Neural cell (in vitro differentiated cells): ENCODE results near the gene TSFM. TPM values are rescaled to one million over a fixed set of nuclear protein-coding genes. Genes with fewer than 3 reads are reported as not detected.
"Not testable (repeated sequence)": the region's sequence is repeated elsewhere in the genome, so short reads cannot be mapped to it uniquely, and the experiment has no call there.

ENCODE experiments used
- H2AFZ ChIP-seq: fragments of 200-600, 300-800 bp; sonication (generic), shearing (Covaris generic); 2 replicates; pipeline ENCODE4 v1.6.0; 2014; ENCODE audit warnings: low read depth, mild to moderate bottlenecking, antibody characterized with exemption, low read length, moderate library complexity
- H3F3A ChIP-seq: fragments of 200-600 bp; shearing (Covaris generic); 2 replicates; pipeline ENCODE4 v1.6.1; 2016; ENCODE audit warnings: mild to moderate bottlenecking, moderate library complexity, mixed read lengths, antibody characterized with exemption, low read length; ENCODE audit not compliant: insufficient read depth, poor library complexity, severe bottlenecking
- H3K27ac ChIP-seq: fragments of 200-600, 300-800 bp; sonication (generic), shearing (Covaris generic); 2 replicates; pipeline ENCODE4 v1.5.1; 2014; ENCODE audit warnings: mild to moderate bottlenecking, low read length, moderate library complexity
- H3K27me3 ChIP-seq: fragments of 300-800, 200-600 bp; sonication (generic), shearing (Covaris generic); 2 replicates; pipeline ENCODE4 v1.6.0; 2014; ENCODE audit warnings: mild to moderate bottlenecking, low read depth, low read length, moderate library complexity; ENCODE audit not compliant: insufficient read depth
- H3K36me3 ChIP-seq: fragments of 300-800, 200-600 bp; sonication (generic), shearing (Covaris generic); 2 replicates; pipeline ENCODE4 v1.5.1; 2014; ENCODE audit warnings: mild to moderate bottlenecking, antibody characterized with exemption, low read length, moderate library complexity; ENCODE audit not compliant: insufficient read depth
- H3K4me2 ChIP-seq: fragments of 300-800, 200-600 bp; sonication (generic), shearing (Covaris generic); 2 replicates; pipeline ENCODE4 v1.6.0; 2014; ENCODE audit warnings: mild to moderate bottlenecking, low read length
- H3K4me3 ChIP-seq: fragments of 300-800, 200-600 bp; sonication (generic), shearing (Covaris generic); 2 replicates; pipeline ENCODE4 v1.5.1; 2014; ENCODE audit warnings: mild to moderate bottlenecking, low read length, moderate library complexity
- H3K79me2 ChIP-seq: fragments of 200-600 bp; shearing (Covaris generic); replicated peaks from 2 replicates; pipeline ENCODE4 v1.6.0; 2014; ENCODE audit warnings: mild to moderate bottlenecking, low read length, moderate library complexity; ENCODE audit not compliant: insufficient read depth
- H3K9ac ChIP-seq: fragments of 300-800, 200-600 bp; sonication (generic), shearing (Covaris generic); 2 replicates; pipeline ENCODE4 v1.6.1; 2016; ENCODE audit warnings: mild to moderate bottlenecking, low read length, mixed read lengths
- H3K9me2 ChIP-seq: fragments of 200-600 bp; shearing (Covaris generic); 2 replicates; pipeline ENCODE4 v1.6.1; 2016; ENCODE audit warnings: mild to moderate bottlenecking, low read length, mixed read lengths; ENCODE audit not compliant: insufficient read depth
- H3K9me3 ChIP-seq: fragments of 200-600, 300-800 bp; sonication (generic), shearing (Covaris generic); 2 replicates; pipeline ENCODE4 v1.6.1; 2016; ENCODE audit warnings: mild to moderate bottlenecking, mixed run types, low read length, moderate library complexity, mixed read lengths
- H4K20me1 ChIP-seq: fragments of 200-600 bp; shearing (Covaris generic); 2 replicates; pipeline ENCODE4 v1.6.1; 2016; ENCODE audit warnings: mild to moderate bottlenecking, mixed run types; ENCODE audit not compliant: insufficient read depth
- CTCF ChIP-seq: fragments of 450-650 bp; IDR thresholded peaks from 2 replicates; pipeline ENCODE4 v1.5.1; 2014; ENCODE audit warnings: antibody characterized with exemption, mild to moderate bottlenecking, moderate library complexity; ENCODE audit not compliant: poor library complexity, severe bottlenecking
- EP300 ChIP-seq: fragments of 450-650 bp; conservative IDR thresholded peaks from 2 replicates; pipeline ENCODE4 v1.6.1; 2014; ENCODE audit warnings: antibody characterized with exemption, mild to moderate bottlenecking, moderate library complexity; ENCODE audit not compliant: poor library complexity, severe bottlenecking
- EZH2 ChIP-seq: fragments of 200-600, 300-800 bp; shearing (Covaris generic), sonication (generic); IDR thresholded peaks from 2 replicates; pipeline ENCODE4 v1.6.1; 2014; ENCODE audit warnings: antibody characterized with exemption, low read length, borderline replicate concordance, mild to moderate bottlenecking; ENCODE audit not compliant: insufficient read depth, poor library complexity, severe bottlenecking
- MXI1 ChIP-seq: fragments of 450-650 bp; conservative IDR thresholded peaks from 2 replicates; pipeline ENCODE4 v1.6.1; 2014; ENCODE audit warnings: antibody characterized with exemption, mild to moderate bottlenecking; ENCODE audit not compliant: poor library complexity, severe bottlenecking
- POLR2AphosphoS5 ChIP-seq: IDR thresholded peaks from 2 replicates; pipeline ENCODE4 v1.6.1; 2012
- SMC3 ChIP-seq: fragments of 450-650 bp; conservative IDR thresholded peaks from 2 replicates; pipeline ENCODE4 v1.6.1; 2014; ENCODE audit warnings: antibody characterized with exemption, mild to moderate bottlenecking, moderate library complexity; ENCODE audit not compliant: poor library complexity
- TAF1 ChIP-seq: IDR thresholded peaks from 2 replicates; pipeline ENCODE4 v1.6.1; 2012; ENCODE audit warnings: low read depth
- polyA plus RNA-seq: library from polyadenylated mRNA; depleted of rRNA; stranded (reverse); fragments of >200 nt; gene quantifications from 2 replicates; pipeline ENCODE4 v1.2.3, GENCODE V29; 2014

Gene TSFM
- polyA plus RNA-seq, 1 donor from 2014 or later = 37.8 TPM

DNA sequence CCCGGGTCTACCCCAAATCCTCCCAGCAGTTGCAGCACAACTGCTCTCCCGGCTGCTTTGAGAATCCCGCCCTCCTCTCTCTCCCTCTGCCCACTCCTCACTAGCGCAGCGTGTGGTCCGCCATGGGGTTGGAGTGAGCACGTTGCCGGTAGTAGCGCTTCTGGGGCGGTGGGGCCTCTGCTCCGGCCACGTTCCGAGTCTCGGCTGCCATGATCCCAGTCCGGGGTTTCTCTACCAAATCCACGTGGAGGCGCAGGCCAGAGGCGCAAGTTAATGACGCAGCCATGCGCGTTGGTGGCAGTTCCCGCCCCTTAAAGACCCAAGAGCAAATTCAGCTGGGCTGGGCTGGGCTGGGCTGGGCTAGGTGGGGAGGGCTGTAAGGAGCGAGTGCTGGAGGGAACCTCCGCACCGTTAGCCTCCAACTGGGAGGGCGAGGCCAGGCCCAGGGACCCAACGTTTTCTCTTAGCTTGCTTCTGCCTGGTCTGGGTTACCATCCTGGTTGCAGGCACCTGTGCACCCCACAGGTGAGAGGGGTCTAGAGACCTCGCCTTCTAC is 10.6 kb upstream of the TSFM start, which contains the start of gene METTL1:
Gene METTL1 (minus strand): TSS at position 233 of the 556 bp plus-strand sequence. CDS start 22 bp downstream, at position 211.
- Histone ChIP-seq H4K20me1 (no peaks in the 10 kb centered on the region), H3F3A (no peaks in the 10 kb centered on the region), H3K9me3 (no peaks in the 10 kb centered on the region), H2AFZ (peak within 1 kb of the TSS; percentile 90), H3K4me2 (peak within 1 kb of the TSS; percentile 79), H3K36me3 (no peaks in the 10 kb centered on the region), H3K4me3 (peak within 1 kb of the TSS; percentile 76), H3K9me2 (no peaks in the 10 kb centered on the region), H3K27me3 (peaks cover 8% of the 10 kb centered on the region), H3K9ac (peak within 1 kb of the TSS; percentile 70), H3K79me2 (no peaks in the 10 kb centered on the region), H3K27ac (peak within 1 kb of the TSS; percentile 57)
- TF ChIP-seq CTCF = no peak
- TF ChIP-seq EP300 = peak; percentile 53
- peak; percentile 49 for TF ChIP-seq SMC3
- peak; percentile 49 for TF ChIP-seq TAF1
- TF ChIP-seq MXI1 = peak; percentile 100
- peak; percentile 69 for TF ChIP-seq POLR2AphosphoS5
- no peak for TF ChIP-seq EZH2

- Histone ChIP-seq H4K20me1 (no peaks in the 10 kb centered on the region), H3K9ac (peak within 1 kb of the TSS; percentile 70), H3K9me2 (no peaks in the 10 kb centered on the region), H2AFZ (peak within 1 kb of the TSS; percentile 90), H3K27ac (peak within 1 kb of the TSS; percentile 57), H3K9me3 (no peaks in the 10 kb centered on the region), H3K27me3 (peaks cover under 1% of the 10 kb centered on the region), H3K79me2 (no peaks in the 10 kb centered on the region), H3K4me3 (peak within 1 kb of the TSS; percentile 76), H3K4me2 (peak within 1 kb of the TSS; percentile 79), H3K36me3 (no peaks in the 10 kb centered on the region), H3F3A (no peaks in the 10 kb centered on the region)
- TF ChIP-seq SMC3 = no peak
Observed at GRCh38 chr12:57772429-57773322, 9.9 kb upstream of the TSFM start, which contains the start of gene EEF1AKMT3. Gene EEF1AKMT3, plus strand, starts transcription at chr12:57772614. Its CDS starts 111 bp downstream, at chr12:57772725.

- not testable (repeated sequence) for H2AFZ ChIP-seq, H3K27ac ChIP-seq, H3K9me3 ChIP-seq, H4K20me1 ChIP-seq, H3K4me2 ChIP-seq, H3K27me3 ChIP-seq, H3K9me2 ChIP-seq, H3F3A ChIP-seq, H3K4me3 ChIP-seq, H3K79me2 ChIP-seq, H3K9ac ChIP-seq, H3K36me3 ChIP-seq
Observed at GRCh38 chr12:57774634-57775033, 8.0 kb upstream of the TSFM start.
